Loucy (cell line): Measurements from ENCODE around the gene SMAP2.

ENCODE experiments used
- H2AFZ ChIP-seq: fragments of 200-600 bp; sonication (generic); 2 replicates; pipeline ENCODE4 v1.6.0; 2016; ENCODE audit warnings: antibody characterized with exemption, mild to moderate bottlenecking, low read length, moderate library complexity
- H3F3A ChIP-seq: fragments of 200-600 bp; 2 replicates; pipeline ENCODE4 v1.6.0; 2016; ENCODE audit warnings: antibody characterized with exemption, low read depth, mild to moderate bottlenecking
- H3K27me3 ChIP-seq: fragments of 200-600 bp; sonication (generic); 2 replicates; pipeline ENCODE4 v1.6.1; 2014; ENCODE audit warnings: low read length, mild to moderate bottlenecking; ENCODE audit not compliant: insufficient read depth, poor library complexity, severe bottlenecking
- H3K36me3 ChIP-seq: fragments of 200-600 bp; sonication (generic); 2 replicates; pipeline ENCODE4 v1.6.1; 2016; ENCODE audit warnings: low read length; ENCODE audit not compliant: insufficient read depth
- H3K4me1 ChIP-seq: fragments of 200-600 bp; sonication (generic); 2 replicates; pipeline ENCODE4 v1.5.1; 2014; ENCODE audit warnings: low read length, mild to moderate bottlenecking; ENCODE audit not compliant: insufficient read depth, poor library complexity, severe bottlenecking
- H3K4me2 ChIP-seq: fragments of 200-600 bp; sonication (generic); 2 replicates; pipeline ENCODE4 v1.6.0; 2014; ENCODE audit warnings: antibody characterized with exemption, low read length, low read depth, mild to moderate bottlenecking; ENCODE audit not compliant: poor library complexity, severe bottlenecking
- H3K4me3 ChIP-seq: fragments of 200-600 bp; sonication (generic); 2 replicates; pipeline ENCODE4 v1.5.1; 2014; ENCODE audit warnings: low read length, mild to moderate bottlenecking, mixed read lengths; ENCODE audit not compliant: poor library complexity, severe bottlenecking
- H3K79me2 ChIP-seq: fragments of 200-600 bp; sonication (generic); 2 replicates; pipeline ENCODE4 v1.6.1; 2014; ENCODE audit warnings: low read length; ENCODE audit not compliant: insufficient read depth
- H3K9ac ChIP-seq: fragments of 200-600 bp; sonication (generic); 2 replicates; pipeline ENCODE4 v1.6.0; 2014; ENCODE audit warnings: mild to moderate bottlenecking, low read depth, low read length, moderate library complexity; ENCODE audit not compliant: poor library complexity, severe bottlenecking
- H3K9me2 ChIP-seq: fragments of 200-600 bp; sonication (generic); replicated peaks from 2 replicates; pipeline ENCODE4 v1.6.1; 2016; ENCODE audit warnings: low read depth, low read length, mixed read lengths
- H3K9me3 ChIP-seq: fragments of 200-600 bp; sonication (generic); 2 replicates; pipeline ENCODE4 v1.6.1; 2014; ENCODE audit warnings: mild to moderate bottlenecking, antibody characterized with exemption, low read length, low read depth; ENCODE audit not compliant: insufficient read depth
- H4K20me1 ChIP-seq: fragments of 200-600 bp; sonication (generic); 2 replicates; pipeline ENCODE4 v1.6.0; 2014; ENCODE audit warnings: antibody characterized with exemption, low read length, mild to moderate bottlenecking; ENCODE audit not compliant: insufficient read depth, poor library complexity, severe bottlenecking
- EZH2phosphoT487 ChIP-seq: fragments of 200-600 bp; IDR thresholded peaks from 2 replicates; pipeline ENCODE4 v1.6.1; 2018; ENCODE audit warnings: antibody characterized with exemption, mild to moderate bottlenecking, moderate library complexity, borderline replicate concordance
- TF ChIP-seq, protein P1 (sequence below): fragments of 200-600 bp; sonication (generic); conservative IDR thresholded peaks from 2 replicates; pipeline ENCODE4 v1.5.1; 2014; ENCODE audit warnings: mild to moderate bottlenecking, antibody characterized with exemption, low read length

SMAP2 gene

DNA sequence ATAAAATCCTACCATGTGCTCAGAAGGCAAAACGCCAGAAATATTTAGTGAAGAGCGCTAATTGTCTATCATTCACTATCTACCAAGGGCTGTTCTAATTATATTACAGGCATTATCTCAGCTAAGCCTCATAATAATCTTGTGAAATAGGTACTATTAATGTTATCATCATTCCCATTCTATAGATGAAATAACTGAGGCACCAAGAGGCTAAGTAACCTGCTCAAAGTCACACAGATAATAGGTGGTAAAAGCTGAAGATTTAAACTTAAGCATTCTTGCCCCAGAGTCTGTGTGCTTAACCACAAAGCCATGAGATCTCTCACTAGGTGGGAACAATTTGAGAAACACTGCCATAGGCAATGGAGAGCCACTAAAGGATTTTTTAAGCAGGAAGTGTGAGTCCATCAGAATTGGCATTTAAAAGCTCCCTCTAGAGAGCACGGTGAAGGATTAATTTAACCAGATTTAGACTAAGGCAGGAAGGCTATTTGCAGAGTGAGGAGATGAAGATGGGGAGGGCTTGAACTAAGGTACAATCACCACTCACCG is 1.7 kb upstream of the SMAP2 start:
- H2AFZ ChIP-seq: no peak overlapping the region
- no peaks in the 10 kb centered on the region for H3K27me3 ChIP-seq
- H3K9ac ChIP-seq: no peak overlapping the region
- no peak overlapping the region for H3K4me2 ChIP-seq
- peaks cover 29% of the 10 kb centered on the region for H3K79me2 ChIP-seq
- peaks cover 6% of the 10 kb centered on the region for H4K20me1 ChIP-seq
- no peaks in the 10 kb centered on the region for H3F3A ChIP-seq
- no peak overlapping the region for H3K4me3 ChIP-seq
- peaks cover 20% of the 10 kb centered on the region for H3K4me1 ChIP-seq
- no peaks in the 10 kb centered on the region for H3K9me2 ChIP-seq
- TF ChIP-seq, protein P1, sequence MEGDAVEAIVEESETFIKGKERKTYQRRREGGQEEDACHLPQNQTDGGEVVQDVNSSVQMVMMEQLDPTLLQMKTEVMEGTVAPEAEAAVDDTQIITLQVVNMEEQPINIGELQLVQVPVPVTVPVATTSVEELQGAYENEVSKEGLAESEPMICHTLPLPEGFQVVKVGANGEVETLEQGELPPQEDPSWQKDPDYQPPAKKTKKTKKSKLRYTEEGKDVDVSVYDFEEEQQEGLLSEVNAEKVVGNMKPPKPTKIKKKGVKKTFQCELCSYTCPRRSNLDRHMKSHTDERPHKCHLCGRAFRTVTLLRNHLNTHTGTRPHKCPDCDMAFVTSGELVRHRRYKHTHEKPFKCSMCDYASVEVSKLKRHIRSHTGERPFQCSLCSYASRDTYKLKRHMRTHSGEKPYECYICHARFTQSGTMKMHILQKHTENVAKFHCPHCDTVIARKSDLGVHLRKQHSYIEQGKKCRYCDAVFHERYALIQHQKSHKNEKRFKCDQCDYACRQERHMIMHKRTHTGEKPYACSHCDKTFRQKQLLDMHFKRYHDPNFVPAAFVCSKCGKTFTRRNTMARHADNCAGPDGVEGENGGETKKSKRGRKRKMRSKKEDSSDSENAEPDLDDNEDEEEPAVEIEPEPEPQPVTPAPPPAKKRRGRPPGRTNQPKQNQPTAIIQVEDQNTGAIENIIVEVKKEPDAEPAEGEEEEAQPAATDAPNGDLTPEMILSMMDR: no peak
- TF ChIP-seq EZH2phosphoT487: no peak
- no peaks in the 10 kb centered on the region for H3K9me3 ChIP-seq
- no peaks in the 10 kb centered on the region for H3K36me3 ChIP-seq

DNA sequence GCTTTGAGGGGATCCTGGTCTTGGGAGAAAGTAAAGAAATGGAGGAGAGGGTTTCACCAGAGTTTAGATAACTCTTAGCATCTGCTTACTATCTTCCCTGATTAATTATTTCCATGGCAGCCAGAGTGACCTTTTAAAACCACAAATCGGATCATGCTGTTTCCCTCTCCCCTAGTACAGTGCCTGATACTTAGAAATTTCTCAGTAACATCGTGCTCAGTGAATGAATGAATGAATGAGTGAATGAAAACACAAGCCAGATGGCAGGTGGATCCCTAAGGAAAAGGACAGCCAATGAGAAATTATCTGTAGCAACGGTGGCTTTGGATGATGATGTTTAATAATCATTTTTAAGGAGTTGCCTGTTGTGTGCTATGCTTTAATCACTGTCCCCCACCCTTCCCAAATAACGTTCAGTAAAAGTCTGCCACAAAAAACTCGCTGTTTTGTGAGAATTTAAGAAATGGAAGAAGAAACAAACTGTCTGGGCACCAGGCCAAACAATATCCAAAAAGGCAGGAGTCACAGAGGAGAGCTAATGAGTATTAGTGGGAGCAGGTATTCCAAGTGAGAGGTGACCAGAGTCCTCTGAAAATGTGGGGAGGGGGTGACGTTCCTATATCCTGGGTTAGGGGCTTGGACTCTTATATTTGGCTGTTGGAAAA is 737 bp upstream of the SMAP2 start:
- Histone ChIP-seq H3K9me3 (no peaks in the 10 kb centered on the region), H2AFZ (peak overlapping the region; percentile 61), H3K36me3 (no peaks in the 10 kb centered on the region), H4K20me1 (peaks cover 6% of the 10 kb centered on the region), H3K9ac (no peak overlapping the region), H3K4me2 (peak overlapping the region; percentile 67), H3K4me1 (peaks cover 28% of the 10 kb centered on the region), H3F3A (no peaks in the 10 kb centered on the region), H3K27me3 (no peaks in the 10 kb centered on the region), H3K4me3 (peak overlapping the region; percentile 78), H3K79me2 (peaks cover 39% of the 10 kb centered on the region), H3K9me2 (no peaks in the 10 kb centered on the region)
- TF ChIP-seq EZH2phosphoT487: no peak
- TF ChIP-seq, protein P1: no peak

DNA sequence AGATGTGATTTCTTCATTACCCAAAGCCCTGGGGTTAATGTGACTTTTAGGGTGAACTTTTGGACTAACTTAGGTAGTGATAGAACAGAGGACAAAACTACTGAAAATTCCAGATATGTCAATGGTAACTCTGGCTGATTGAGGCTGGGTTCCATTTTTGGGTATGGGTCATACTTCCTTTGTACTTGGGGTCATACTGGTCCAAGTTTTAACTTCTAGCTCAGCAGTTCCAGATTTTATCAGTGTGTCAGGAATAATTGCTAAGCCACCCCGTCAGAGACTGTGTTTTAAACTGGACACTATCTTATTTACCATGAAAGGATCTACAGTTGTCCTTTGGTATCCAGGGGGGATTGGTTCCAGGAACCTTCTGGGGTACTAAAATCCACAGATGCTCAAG is 4.0 kb downstream of the SMAP2 start:
- H3K9me3 ChIP-seq: no peaks in the 10 kb centered on the region
- H3K36me3 ChIP-seq: no peaks in the 10 kb centered on the region
- H3K4me3 ChIP-seq: peak overlapping the region; percentile 18
- no peaks in the 10 kb centered on the region for H3K27me3 ChIP-seq
- peak overlapping the region; percentile 46 for H3K4me2 ChIP-seq
- H3F3A ChIP-seq: no peaks in the 10 kb centered on the region
- no peak overlapping the region for H2AFZ ChIP-seq
- H4K20me1 ChIP-seq: peaks cover 6% of the 10 kb centered on the region
- no peaks in the 10 kb centered on the region for H3K9me2 ChIP-seq
- H3K9ac ChIP-seq: no peak overlapping the region
- TF ChIP-seq, protein P1: no peak
- no peak for TF ChIP-seq EZH2phosphoT487
- peaks cover 86% of the 10 kb centered on the region for H3K79me2 ChIP-seq
- H3K4me1 ChIP-seq: peaks cover 52% of the 10 kb centered on the region
